Measurements from ENCODE around the gene ATP1B2.

ATP1B2 gene

GRCh38 chr17:7668482-7668881 is 17.8 kb downstream of the ATP1B2 start:
- CTCF ChIA-PET: interaction anchor here (1.2 to 2.7 kb wide), 2 partner anchors 19 to 27 kb away, joined by 5 to 12 read pairs; partner anchors contain the start of genes TP53 and WRAP53
- no peak overlapping the region for H3K4me3 ChIP-seq (ENCODE audit: low read depth, low read length)
- no peak for TF ChIP-seq CTCF (IDR thresholded peaks at IDR 0.05; ENCODE audit: insufficient read depth, low read length, missing control alignments)
- DNase-seq (ENCODE audit: low read depth, low spot score): no peak
- POLR2A ChIA-PET: no interaction called here

- DNase-seq (ENCODE audit: low read depth, low spot score): no peak
- POLR2A ChIA-PET: no interaction called here
- CTCF ChIA-PET: interaction anchor here (1.2 to 3.0 kb wide), 7 partner anchors 10 to 46 kb away, joined by 3 to 22 read pairs (median 5); partner anchors contain the start of genes SAT2, TP53 and WRAP53
- H3K4me3 ChIP-seq (ENCODE audit: low read depth, low read length): no peak overlapping the region
- peak; percentile 6 for TF ChIP-seq CTCF (IDR thresholded peaks at IDR 0.05; ENCODE audit: insufficient read depth, low read length, missing control alignments)
Observed at GRCh38 chr17:7673239-7673638, 22.5 kb downstream of the ATP1B2 start.

- DNase-seq (ENCODE audit: low read depth, low spot score): no peak
- H3K4me3 ChIP-seq (ENCODE audit: low read depth, low read length): no peak overlapping the region
- ChIA-PET CTCF (interaction anchor here (1.4 to 3.8 kb wide), 2 partner anchors 12 to 86 kb away, joined by 3 to 21 read pairs; partner anchors contain the start of genes TP53 and WRAP53), POLR2A (interaction anchor here (0.9 kb wide), 1 partner anchor 11 kb away, joined by 3 read pairs; no protein-coding TSS in a partner anchor)
- TF ChIP-seq CTCF (IDR thresholded peaks at IDR 0.05; ENCODE audit: insufficient read depth, low read length, missing control alignments): no peak
Observed at GRCh38 chr17:7674934-7675333, 24.2 kb downstream of the ATP1B2 start.

DNA sequence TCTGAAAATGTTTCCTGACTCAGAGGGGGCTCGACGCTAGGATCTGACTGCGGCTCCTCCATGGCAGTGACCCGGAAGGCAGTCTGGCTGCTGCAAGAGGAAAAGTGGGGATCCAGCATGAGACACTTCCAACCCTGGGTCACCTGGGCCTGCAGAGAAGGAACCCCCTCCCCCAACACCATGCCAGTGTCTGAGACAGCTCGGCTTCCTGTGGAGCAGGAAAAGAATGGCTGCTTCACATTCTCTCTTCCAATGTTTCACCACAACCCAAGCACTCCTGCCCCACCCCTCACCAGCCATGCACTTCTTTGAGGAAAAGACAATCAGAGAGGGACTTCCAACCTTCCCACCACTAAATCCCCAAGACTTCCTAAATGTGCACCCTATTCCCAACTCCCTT is 25.8 kb downstream of the ATP1B2 start:
- POLR2A ChIA-PET: interaction anchor here (1.5 kb wide), 1 partner anchor 11 kb away, joined by 4 read pairs; the partner anchor contains the start of gene TP53
- no peak overlapping the region for H3K4me3 ChIP-seq (ENCODE audit: low read depth, low read length)
- no peak for DNase-seq (ENCODE audit: low read depth, low spot score)
- CTCF ChIA-PET: interaction anchor here (0.9 to 3.8 kb wide), 4 partner anchors 11 to 87 kb away, joined by 3 to 21 read pairs (median 4); partner anchors contain the start of genes TP53 and WRAP53
- TF ChIP-seq CTCF (IDR thresholded peaks at IDR 0.05; ENCODE audit: insufficient read depth, low read length, missing control alignments): no peak

DNA sequence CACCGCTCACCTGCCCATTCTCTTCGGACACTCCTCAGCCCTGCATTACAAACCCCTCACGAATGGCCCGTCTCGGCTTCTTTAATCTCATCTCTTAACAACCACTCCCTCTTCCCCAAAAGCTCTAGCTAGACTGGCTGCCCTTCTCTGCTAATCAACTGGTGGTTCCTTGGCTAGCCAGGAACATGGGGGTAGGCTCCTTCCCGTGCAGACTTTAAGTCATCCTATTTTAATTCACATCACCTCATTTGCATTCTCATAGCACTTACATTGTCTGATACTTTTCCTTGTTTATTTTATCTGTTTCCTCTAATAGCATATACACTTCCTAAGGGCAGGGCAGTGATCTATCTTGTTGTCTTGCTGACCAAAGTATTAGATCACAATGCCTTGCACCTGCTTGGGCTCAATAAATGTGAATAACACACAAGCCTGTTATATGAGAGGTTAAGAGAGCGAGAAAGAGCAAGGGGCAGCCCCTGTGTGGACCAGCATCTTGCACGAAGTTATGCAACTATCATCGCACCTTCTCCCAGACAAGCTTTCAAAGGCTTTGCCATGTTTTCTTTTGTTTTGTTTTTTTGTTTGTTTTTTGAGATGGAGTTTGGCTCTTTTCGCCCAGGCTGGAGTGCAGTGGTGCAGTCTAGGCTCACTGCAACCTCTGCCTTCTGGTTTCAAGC is 26.8 kb downstream of the ATP1B2 start:
- ChIA-PET POLR2A (interaction anchor here (1.5 kb wide), 1 partner anchor 10 kb away, joined by 4 read pairs; the partner anchor contains the start of gene TP53), CTCF (interaction anchor here (0.7 to 3.8 kb wide), 6 partner anchors 10 to 69 kb away, joined by 3 to 21 read pairs (median 4); partner anchors contain the start of genes SAT2, TP53 and WRAP53)
- H3K4me3 ChIP-seq (ENCODE audit: low read depth, low read length): no peak overlapping the region
- no peak for TF ChIP-seq CTCF (IDR thresholded peaks at IDR 0.05; ENCODE audit: insufficient read depth, low read length, missing control alignments)
- no peak for DNase-seq (ENCODE audit: low read depth, low spot score)

- POLR2A ChIA-PET: no interaction called here
- no peak for TF ChIP-seq CTCF (IDR thresholded peaks at IDR 0.05; ENCODE audit: insufficient read depth, low read length, missing control alignments)
- CTCF ChIA-PET: interaction anchor here (0.8 to 9.5 kb wide), 3 partner anchors 12 to 71 kb away, joined by 3 to 201 read pairs (median 3); partner anchors contain the start of genes SAT2 and SHBG
- no peak for DNase-seq (ENCODE audit: low read depth, low spot score)
- peak overlapping the region; percentile 99 for H3K4me3 ChIP-seq (ENCODE audit: low read depth, low read length)
Observed at GRCh38 chr17:7684851-7685532, 34.3 kb downstream of the ATP1B2 start.
